HG02759 (cell line): ENCODE data around the gene MYOM3.

Source experiments
- ATAC-seq: cut with Tn5 transposase; IDR thresholded peaks from one replicate; pipeline ENCODE4 v1.9.1; 2021; ENCODE audit warnings: mild to moderate bottlenecking, moderate library complexity; ENCODE audit not compliant: unreplicated experiment

The MYOM3 gene

GRCh38 chr1:24139222-24139489, 27.2 kb upstream of the MYOM3 start:
- no peak for ATAC-seq

DNA sequence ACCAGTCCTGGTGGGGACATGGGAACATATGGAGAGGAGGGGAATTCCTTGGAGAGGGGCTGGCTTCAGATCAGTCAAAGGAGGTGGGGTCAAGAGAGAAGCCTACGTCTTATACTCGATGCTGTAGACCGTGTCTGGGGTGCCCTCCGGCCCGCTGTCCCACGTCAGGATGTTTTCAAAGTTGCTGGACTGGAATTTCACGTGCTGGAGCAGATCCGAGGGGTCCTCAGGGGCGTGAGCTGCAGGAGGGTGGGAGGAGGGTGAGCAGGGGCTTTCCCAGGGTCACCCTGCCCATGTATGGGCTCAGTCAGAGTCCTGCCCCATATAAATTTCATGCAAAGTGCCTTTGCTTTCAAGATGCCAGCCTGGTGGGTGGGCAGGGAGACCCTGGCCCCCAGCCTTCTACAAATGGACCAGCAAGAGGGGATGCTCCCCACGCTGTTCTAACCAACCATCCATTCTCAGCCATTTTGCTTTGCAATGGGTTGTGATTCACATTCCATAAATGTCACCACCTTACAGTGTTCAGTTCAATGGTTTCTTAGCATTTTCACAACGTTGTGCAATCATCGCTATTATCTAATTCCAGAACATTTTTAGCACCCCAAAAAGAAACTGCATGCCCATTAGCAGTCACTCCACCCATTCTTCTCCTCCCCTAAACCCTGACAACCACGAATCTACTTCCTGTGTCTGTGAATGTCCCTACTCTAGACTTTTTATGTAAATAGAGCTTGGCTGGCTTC, 26.7 kb upstream of the MYOM3 start:
- ATAC-seq: no peak

GRCh38 chr1:24136956-24137539, 25.1 kb upstream of the MYOM3 start:
- no peak for ATAC-seq

GRCh38 chr1:24134376-24134775, 22.4 kb upstream of the MYOM3 start:
- ATAC-seq: no peak

- no peak for ATAC-seq
These were observed 21.9 kb upstream of the MYOM3 start for GRCh38 chr1:24133819-24134218.

GRCh38 chr1:24130385-24130784, 18.4 kb upstream of the MYOM3 start:
- no peak for ATAC-seq

- no peak for ATAC-seq
These were observed 15.9 kb upstream of the MYOM3 start for GRCh38 chr1:24127801-24128363.

DNA sequence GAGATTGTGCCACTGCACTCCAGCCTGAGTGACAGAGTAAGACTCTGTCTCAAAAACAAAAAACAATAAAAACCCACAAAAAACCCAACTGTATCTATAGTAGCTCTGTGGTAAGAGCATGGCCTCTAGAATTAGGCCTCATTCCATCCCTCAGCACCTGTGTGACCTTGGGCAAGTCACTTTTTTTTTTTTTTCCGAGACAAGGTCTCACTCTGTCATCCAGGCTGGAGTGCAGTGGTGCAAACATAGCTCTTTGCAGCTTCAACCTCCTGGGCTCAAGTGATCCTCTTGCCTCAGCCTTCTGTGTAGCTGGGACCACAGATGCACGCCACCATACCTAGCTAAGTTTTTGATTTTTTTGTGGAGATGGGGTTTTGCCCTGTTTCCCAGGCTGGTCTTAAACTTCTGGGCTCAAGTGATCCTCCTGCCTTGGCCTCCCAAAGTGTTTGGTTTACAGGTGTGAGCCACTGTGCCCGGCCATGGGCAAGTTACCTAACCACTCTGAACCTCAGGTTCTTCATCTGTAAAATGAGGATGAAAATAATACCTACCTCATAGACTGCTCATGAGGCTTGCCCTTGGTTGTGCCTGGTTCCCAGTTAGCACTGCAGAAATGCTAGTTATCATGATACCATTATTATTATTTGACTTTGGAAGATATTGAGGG, 15.3 kb upstream of the MYOM3 start:
- ATAC-seq: no peak

DNA sequence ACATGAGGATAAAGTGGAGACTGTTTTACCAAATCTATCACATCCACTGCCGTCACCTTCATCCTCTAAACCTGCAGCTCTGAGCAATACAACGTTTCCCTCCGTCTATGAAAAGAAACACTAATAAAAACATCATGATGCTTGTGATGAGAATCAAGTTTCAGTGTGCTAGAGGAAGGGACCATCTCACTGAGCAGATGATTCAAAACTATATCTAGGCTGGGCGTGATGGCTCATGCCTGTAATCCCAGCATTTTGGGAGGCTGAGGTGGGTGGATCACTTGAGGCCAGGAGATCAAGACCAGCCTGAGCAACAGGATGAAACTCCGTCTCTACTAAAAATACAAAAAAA, 14.7 kb upstream of the MYOM3 start:
- ATAC-seq: no peak

DNA sequence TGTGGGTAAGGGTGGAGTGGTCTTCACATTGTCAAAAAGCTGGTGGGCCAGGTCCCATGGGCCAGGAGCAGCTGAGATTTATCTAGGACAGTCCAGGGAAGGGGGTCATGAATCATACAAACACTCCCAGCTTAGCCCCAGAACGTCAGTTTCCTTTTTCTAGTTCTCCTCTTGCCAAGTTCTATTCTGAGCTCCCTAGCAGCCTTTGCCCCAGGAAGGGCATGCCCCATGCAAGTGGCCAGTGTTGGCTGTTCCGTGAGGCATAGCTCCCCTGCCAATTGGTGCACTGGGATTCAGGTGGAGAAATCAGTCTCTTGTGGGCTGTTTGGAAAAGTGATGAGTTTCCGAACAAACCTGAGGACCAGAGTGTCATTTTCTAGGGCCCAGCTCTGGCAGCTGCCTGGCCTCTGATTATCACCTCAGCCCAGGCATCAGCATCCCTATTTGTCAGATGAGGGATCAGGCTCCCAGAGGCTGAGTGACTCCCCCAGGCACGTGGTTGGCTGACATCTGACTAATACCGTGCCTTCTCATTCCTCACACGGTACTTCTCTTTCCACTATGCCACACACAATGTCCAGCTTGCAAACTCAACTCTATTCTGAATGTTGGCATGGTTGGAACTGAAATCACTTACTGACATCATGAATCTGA, 14.2 kb upstream of the MYOM3 start:
- no peak for ATAC-seq

GRCh38 chr1:24125456-24125855, 13.5 kb upstream of the MYOM3 start:
- no peak for ATAC-seq

DNA sequence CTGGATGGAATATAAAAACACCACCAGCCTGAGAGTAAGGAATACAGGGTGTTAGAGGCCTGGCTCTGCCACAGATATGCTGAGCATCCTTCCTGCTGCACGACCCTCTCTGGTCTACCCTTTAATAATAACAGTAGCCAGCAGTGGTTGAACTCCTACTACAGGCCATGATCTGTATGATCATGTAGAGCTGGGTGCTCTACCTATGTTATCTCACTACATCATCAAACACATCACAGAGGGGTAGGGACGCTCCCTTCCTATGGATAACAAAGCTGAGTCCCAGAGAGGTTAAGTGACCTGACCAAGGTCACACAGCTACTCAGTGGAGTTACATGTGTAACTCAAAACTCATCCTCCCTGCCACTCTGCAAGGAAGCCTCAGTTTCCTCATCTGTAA, 13.0 kb upstream of the MYOM3 start:
- no peak for ATAC-seq

GRCh38 chr1:24123611-24124010, 11.7 kb upstream of the MYOM3 start:
- ATAC-seq: no peak

- no peak for ATAC-seq
These were observed 10.8 kb upstream of the MYOM3 start for GRCh38 chr1:24122776-24123175.

DNA sequence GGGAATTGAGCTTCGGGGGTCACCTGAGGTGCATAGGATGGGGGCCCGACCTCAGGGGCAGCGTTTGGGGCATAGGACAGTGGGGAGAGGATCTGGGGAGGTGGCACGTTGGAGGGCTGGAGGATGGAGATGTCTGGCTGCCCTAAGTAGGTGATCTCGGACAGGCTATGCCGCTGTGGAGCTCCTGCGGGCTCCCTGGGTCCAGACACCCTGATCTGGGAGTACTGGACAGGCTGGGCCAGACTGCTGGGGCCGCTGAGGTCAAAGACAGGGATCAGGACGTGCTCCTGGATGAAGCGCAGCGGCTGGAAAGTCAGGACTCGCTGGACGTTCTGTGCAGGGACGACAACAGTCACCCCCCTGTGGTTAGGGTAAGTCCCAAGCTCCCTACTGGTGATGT, 9.5 kb upstream of the MYOM3 start:
- ATAC-seq: no peak

DNA sequence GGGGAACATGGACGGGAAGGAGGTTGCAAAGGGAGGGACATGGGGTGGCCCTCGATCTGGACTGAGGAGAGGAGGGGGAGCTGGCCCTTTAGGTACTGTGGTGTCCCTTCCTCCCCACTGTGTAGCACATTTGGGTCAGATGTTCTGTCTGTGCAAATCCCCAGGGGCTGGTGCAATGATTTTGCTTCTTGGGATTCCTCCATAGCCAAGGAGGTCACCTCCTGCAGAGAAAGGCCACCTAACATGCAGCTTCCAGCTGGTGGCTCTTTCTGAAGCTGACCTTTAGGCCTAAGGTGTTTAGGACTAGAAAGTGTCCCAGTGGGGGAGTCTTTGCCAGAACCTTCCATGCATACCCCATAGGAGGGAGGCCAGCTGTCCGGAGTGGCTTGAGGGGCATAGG, 9.0 kb upstream of the MYOM3 start:
- ATAC-seq: no peak

- ATAC-seq: no peak
These were observed 8.2 kb upstream of the MYOM3 start for GRCh38 chr1:24119859-24120756.

DNA sequence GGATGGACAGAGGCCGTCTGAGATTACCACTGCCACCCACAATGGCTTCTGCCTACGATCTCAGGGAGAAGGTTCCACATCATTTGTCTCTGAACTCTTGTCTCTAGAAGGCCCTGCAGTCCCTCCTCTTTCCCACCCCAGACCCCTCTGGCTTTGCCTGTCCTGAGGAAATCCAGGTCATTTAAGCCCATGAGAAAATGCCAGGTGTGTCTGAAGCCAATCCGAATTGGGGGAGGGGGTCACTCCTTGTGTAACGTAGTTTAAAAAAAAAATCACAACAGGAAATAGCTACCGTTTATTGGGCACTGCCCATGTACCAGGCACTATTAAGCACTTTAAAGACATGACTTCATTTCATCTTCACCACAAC, 7.5 kb upstream of the MYOM3 start:
- ATAC-seq: no peak

DNA sequence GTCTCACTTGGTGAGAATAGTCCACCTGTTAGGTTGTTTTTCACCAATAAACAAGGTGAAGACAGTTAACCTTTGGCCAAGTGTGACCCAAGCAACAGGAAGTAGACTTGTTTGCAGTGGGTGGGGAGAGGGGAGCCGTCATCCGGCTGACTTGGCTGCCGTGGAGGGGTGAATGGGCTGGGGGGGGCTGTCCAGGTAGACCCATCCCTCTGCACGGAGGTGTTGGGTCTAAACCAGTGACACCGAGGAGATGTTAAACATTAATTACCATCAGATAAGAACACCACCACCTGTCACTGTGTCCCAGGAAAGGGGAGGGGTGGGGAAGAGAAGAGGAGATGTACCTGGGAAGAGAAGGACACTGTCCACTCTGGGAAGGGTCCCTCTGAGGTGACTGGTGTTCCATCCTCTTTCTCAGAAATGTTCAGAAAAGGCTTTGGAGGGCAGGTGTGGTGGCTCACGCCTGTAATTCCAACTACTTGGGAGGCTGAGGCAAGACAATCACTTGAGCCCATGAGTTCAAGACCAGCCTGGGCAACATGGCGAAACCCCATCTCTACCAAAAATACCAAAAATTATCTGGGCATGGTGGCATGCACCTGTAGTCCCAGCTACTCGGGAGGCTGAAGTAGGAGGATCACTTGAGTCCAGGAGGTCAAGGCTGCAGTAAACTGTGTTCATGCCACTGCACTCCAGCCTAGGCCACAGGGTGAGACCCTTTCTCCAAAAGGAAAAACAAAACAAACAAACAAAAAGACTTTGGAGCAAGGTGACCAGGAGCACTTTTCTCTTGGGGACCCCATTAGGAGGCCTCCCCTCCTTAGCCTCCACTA, 6.7 kb upstream of the MYOM3 start:
- no peak for ATAC-seq
